G401 (cell line): ENCODE data around the gene CPT1C. TPM values are rescaled to one million over a fixed set of nuclear protein-coding genes. Genes with fewer than 3 reads are reported as not detected.

Experiments used
- DNase-seq: peaks from one replicate; pipeline ENCODE4 v3.0.0-alpha.2; 2015; ENCODE audit warnings: low spot score
- in situ Hi-C: cut with HindIII; loops from 2 replicates; pipeline ENCODE4 v1.10.0; 2016; ENCODE audit warnings: low sequenced_read_pairs, mixed read lengths
- total RNA-seq: library from RNA; depleted of rRNA; stranded (reverse); fragments of >200 nt; shearing (Covaris generic); gene quantifications from 2 replicates; pipeline ENCODE4 v1.2.3, GENCODE V29; 2014; rRNA removed

Gene CPT1C
- total RNA-seq: 38.8 and 54.5 TPM in 2 replicates

GRCh38 chr19:49690656-49691242 is at the start of gene CPT1C:
CPT1C (plus strand) TSS chr19:49691116; CDS start chr19:49692253, 1,137 bp downstream.
- peak; percentile 98 for DNase-seq
- in situ Hi-C loops: no loop called here

GRCh38 chr19:49641688-49642491 is 49.0 kb upstream of the CPT1C start, which contains the start of gene SCAF1:
SCAF1 (plus strand) TSS chr19:49642209; CDS start chr19:49645027, 2,818 bp downstream.
- in situ Hi-C loops: no loop called here
- DNase-seq: peak; percentile 99

- DNase-seq: no peak
- in situ Hi-C loops: no loop called here
These were observed 48.4 kb upstream of the CPT1C start for GRCh38 chr19:49642492-49643035.

- in situ Hi-C loops: no loop called here
- DNase-seq: no peak
These were observed 47.5 kb upstream of the CPT1C start for GRCh38 chr19:49643466-49643865.

- in situ Hi-C loops: no loop called here
These were observed 45.3 kb upstream of the CPT1C start for GRCh38 chr19:49645592-49645991.

GRCh38 chr19:49645995-49646394 is 44.9 kb upstream of the CPT1C start:
- no peak for DNase-seq
- in situ Hi-C loops: no loop called here

More at GRCh38 chr19:49645592-49645991, 45.3 kb upstream of the CPT1C start:
- DNase-seq: no peak

GRCh38 chr19:49646586-49646985 is 44.3 kb upstream of the CPT1C start:
- in situ Hi-C loops: no loop called here
- DNase-seq: no peak

- DNase-seq: no peak
- in situ Hi-C loops: no loop called here
These were observed 39.7 kb upstream of the CPT1C start for GRCh38 chr19:49651029-49651819.

GRCh38 chr19:49651820-49652550 is 38.9 kb upstream of the CPT1C start:
- no peak for DNase-seq
- in situ Hi-C loops: no loop called here

GRCh38 chr19:49652551-49653465 is 38.1 kb upstream of the CPT1C start:
- DNase-seq: no peak
- in situ Hi-C loops: no loop called here

- in situ Hi-C loops: no loop called here
- no peak for DNase-seq
These were observed 37.5 kb upstream of the CPT1C start for GRCh38 chr19:49653466-49653806.

- in situ Hi-C loops: no loop called here
- DNase-seq: no peak
These were observed 36.3 kb upstream of the CPT1C start for GRCh38 chr19:49654581-49654980.

- in situ Hi-C loops: no loop called here
- DNase-seq: no peak
These were observed 35.1 kb upstream of the CPT1C start for GRCh38 chr19:49655570-49656455.

- in situ Hi-C loops: no loop called here
- no peak for DNase-seq
These were observed 34.3 kb upstream of the CPT1C start for GRCh38 chr19:49656456-49657109.

GRCh38 chr19:49657493-49658138 is 33.3 kb upstream of the CPT1C start:
- in situ Hi-C loops: no loop called here

GRCh38 chr19:49658139-49658517 is 32.8 kb upstream of the CPT1C start:
- no peak for DNase-seq
- in situ Hi-C loops: no loop called here

More at GRCh38 chr19:49657493-49658138, 33.3 kb upstream of the CPT1C start:
- no peak for DNase-seq
